ENCODE results near the gene PANX3.
A peak's percentile ranks its signal among the peaks of the same experiment; 100 is the strongest.

Gene PANX3

GRCh38 chr11:124618863-124619262 lies 7.6 kb downstream of the PANX3 start:
- no peak for DNase-seq

- peak; percentile 92 for DNase-seq
Measured at GRCh38 chr11:124622531-124623451, 11.6 kb downstream of the PANX3 start, which contains the start of gene TBRG1. Gene TBRG1, plus strand, starts transcription at chr11:124622864. Its CDS starts 220 bp downstream, at chr11:124623084.

- no peak for DNase-seq
Measured at GRCh38 chr11:124623861-124624525, 12.8 kb downstream of the PANX3 start.

- DNase-seq = no peak
Measured at GRCh38 chr11:124625504-124626168, 14.4 kb downstream of the PANX3 start.

- DNase-seq = no peak
Measured at GRCh38 chr11:124627546-124627945, 16.3 kb downstream of the PANX3 start.

- no peak for DNase-seq
Measured at GRCh38 chr11:124629961-124630360, 18.7 kb downstream of the PANX3 start.

GRCh38 chr11:124633355-124633754 lies 22.1 kb downstream of the PANX3 start:
- DNase-seq = no peak

GRCh38 chr11:124635932-124636331 lies 24.7 kb downstream of the PANX3 start:
- no peak for DNase-seq

- no peak for DNase-seq
Measured at GRCh38 chr11:124638500-124638899, 27.3 kb downstream of the PANX3 start.

- no peak for DNase-seq
Measured at GRCh38 chr11:124639186-124639585, 28.0 kb downstream of the PANX3 start.

GRCh38 chr11:124640666-124641065 lies 29.4 kb downstream of the PANX3 start:
- DNase-seq = no peak

GRCh38 chr11:124642628-124643027 lies 31.4 kb downstream of the PANX3 start:
- DNase-seq = no peak

- DNase-seq = no peak
Measured at GRCh38 chr11:124643042-124643604, 31.9 kb downstream of the PANX3 start.

GRCh38 chr11:124643605-124644425 lies 32.6 kb downstream of the PANX3 start:
- DNase-seq = no peak

- peak; percentile 87 for DNase-seq
Measured at GRCh38 chr11:124644426-124645280, 33.4 kb downstream of the PANX3 start.

GRCh38 chr11:124646148-124646547 lies 34.9 kb downstream of the PANX3 start:
- no peak for DNase-seq

GRCh38 chr11:124648610-124649009 lies 37.4 kb downstream of the PANX3 start:
- DNase-seq = no peak

- peak; percentile 87 for DNase-seq
Measured at GRCh38 chr11:124656774-124657630, 45.8 kb downstream of the PANX3 start.

GRCh38 chr11:124657904-124658303 lies 46.7 kb downstream of the PANX3 start:
- peak; percentile 42 for DNase-seq

GRCh38 chr11:124658501-124658900 lies 47.3 kb downstream of the PANX3 start:
- no peak for DNase-seq

Data from NCI-H1105 treated with DMSO at 0.1 percent for 48 hours (cell line).